GM12872 (cell line): ENCODE measurements around the gene CPN1.

Source experiments
- TF ChIP-seq, protein P1 (sequence below): IDR thresholded peaks from 3 replicates; pipeline ENCODE4 v1.5.1; 2011; ENCODE audit warnings: low read depth, mild to moderate bottlenecking, low read length, moderate library complexity; ENCODE audit not compliant: insufficient read depth

CPN1 gene

DNA sequence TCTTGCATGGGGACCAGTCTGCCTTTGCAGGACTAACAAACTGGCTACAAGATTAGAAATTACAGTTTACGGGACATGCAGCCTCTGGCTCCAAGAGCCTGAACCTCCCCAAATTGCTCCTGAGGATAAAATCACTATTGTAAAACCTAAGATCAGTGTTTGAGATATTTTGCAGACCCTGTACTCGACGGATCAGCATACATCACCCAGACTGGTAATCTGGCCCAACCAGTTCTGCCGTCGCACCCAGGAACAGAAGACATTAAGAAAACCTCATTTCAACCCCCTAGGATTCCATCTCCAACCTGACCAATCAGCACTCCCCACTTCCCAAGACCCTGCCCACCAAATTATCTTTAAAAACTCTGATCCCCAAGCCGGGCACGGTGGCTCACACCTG is 44.8 kb downstream of the CPN1 start:
- TF ChIP-seq, protein P1, sequence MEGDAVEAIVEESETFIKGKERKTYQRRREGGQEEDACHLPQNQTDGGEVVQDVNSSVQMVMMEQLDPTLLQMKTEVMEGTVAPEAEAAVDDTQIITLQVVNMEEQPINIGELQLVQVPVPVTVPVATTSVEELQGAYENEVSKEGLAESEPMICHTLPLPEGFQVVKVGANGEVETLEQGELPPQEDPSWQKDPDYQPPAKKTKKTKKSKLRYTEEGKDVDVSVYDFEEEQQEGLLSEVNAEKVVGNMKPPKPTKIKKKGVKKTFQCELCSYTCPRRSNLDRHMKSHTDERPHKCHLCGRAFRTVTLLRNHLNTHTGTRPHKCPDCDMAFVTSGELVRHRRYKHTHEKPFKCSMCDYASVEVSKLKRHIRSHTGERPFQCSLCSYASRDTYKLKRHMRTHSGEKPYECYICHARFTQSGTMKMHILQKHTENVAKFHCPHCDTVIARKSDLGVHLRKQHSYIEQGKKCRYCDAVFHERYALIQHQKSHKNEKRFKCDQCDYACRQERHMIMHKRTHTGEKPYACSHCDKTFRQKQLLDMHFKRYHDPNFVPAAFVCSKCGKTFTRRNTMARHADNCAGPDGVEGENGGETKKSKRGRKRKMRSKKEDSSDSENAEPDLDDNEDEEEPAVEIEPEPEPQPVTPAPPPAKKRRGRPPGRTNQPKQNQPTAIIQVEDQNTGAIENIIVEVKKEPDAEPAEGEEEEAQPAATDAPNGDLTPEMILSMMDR = no peak

DNA sequence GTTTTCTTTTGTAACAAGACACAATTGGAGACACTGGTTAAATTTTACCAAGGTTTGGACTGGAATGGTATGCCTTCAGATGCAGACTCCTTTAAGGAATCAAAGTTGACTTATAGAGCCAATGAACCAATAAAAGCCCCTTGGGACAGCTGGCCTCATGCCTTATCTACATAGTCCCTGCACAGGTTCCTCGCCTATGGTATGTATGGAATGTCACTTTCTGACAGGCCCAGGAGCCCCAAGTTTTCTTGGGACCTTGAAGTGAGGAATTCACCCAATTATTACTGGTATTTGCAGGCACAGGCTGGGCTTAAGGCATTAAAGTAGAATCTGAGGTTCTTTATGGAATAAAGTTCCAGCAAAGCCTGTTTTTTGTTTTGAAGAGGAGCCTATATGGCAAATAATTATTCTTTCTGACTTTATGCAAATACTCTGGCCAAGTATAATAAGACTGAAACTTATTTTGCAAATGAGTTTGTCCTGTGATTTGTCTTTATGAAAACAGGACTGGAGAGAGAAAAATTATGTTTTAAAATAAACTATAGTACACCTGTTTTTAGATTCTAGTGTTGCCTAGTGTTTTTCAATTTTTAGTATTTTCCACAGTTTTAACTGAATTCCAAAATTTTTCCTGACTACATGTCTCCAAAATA is 47.8 kb downstream of the CPN1 start:
- TF ChIP-seq, protein P1 = no peak

DNA sequence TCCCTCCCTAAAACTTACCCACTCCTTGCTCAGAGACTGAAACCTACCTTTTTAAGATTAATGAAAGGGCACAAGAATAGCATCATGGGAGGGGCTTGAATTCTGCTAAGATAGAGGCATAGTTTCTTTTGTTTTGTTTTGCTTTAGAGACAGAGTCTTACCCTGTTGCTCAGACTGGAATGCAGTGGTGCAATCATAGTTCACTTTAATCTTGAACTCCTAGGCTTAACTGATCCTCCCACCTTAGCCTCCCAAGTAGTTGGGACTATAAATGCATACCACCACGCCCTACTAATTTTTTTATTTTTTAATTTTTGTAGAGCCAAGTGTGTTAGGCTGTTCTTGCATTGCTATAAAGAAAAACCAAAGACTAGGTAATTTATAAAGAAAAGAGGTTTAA is 54.3 kb downstream of the CPN1 start:
- TF ChIP-seq, protein P1 = no peak

DNA sequence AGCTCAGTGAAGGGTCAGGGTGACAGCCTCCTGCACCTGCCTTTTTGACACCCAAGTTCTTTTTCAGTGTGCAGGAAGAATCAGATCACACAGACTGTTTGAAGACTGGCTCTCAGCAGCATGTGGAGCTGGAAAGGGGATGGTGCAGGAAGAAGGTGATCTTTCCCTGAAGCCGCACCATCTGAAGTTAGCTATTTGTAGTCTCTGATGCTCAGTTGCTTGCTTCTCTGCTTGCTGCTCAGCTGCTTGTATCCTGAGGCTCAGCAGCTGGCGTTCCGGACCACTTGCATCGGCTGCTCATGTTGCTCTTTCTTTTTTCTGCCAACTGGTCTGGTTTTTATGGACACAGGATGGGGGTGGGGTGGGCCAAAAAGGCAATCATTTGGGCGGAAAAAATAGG is 56.1 kb downstream of the CPN1 start:
- TF ChIP-seq, protein P1 = no peak

DNA sequence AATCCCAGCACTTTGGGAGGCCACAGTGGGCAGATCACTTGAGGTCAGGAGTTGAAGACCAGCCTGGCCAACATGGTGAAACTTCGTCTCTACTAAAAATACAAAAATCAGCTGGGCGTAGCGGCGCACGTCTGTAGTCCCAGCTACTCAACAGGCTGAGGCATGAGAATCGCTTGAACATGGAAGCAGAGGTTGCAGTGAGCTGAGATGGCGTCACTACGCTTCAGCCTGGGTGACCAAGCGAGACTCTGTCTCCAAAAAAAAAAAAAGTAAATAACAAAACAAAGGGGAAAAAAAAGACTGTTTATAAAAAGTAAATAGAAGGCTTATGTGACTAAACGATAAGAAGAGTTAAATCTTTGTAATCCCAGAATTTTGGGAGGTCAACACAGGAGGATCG is 56.9 kb downstream of the CPN1 start:
- TF ChIP-seq, protein P1 = no peak

DNA sequence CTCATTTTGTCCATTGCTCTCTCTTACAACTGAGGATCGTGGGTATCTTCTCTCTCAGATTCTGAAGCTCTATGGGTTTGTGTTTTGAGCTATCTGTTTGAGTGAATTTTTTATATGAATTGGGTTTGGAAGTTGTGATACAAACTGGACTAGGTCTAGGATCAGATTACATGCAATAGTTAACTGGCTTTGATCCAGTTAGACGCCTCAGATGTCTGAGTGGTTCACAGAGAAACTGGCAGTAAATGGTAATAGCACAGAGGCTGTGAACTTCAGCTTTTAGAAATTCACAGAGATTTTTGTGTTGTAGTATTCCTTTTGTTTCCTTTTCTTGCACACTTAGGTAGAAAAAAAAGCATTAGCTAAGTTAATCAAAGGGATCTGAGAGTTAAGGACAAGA is 59.3 kb downstream of the CPN1 start:
- TF ChIP-seq, protein P1 = no peak

DNA sequence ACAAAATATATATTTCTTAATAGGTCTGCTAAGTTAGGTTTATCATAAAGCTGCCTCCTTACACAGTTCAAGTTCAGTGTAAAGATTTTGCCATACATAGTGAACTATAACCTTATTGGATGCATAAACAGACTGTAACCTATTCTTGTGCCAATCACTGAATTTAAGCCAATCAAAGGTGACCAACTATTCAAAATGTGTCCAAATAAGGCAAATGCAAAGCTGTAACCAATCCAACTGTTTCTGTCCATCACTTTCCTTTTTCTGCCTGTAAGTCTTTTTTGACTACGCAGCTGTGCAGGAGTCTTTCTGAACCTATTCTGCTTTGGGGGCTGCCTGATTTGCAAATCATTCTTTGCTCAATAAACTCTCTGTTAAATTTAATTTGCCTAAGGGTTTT is 60.3 kb downstream of the CPN1 start:
- TF ChIP-seq, protein P1 = no peak
